Coronary artery (tissue), 2 donors: ENCODE data around the gene FSHB.

Experiments
- DNase-seq: peaks from one replicate; pipeline ENCODE4 v3.0.0-alpha.2; 2017; ENCODE audit warnings: low spot score
- H3K27ac ChIP-seq, 2 donors: fragments of 200-600 bp; sonication (generic); one replicate each; pipeline ENCODE4 v1.5.1; 2016 to 2019
- H3K4me3 ChIP-seq: fragments of 200-600 bp; sonication (generic); 2 replicates; pipeline ENCODE4 v1.5.1; 2016; ENCODE audit warnings: mild to moderate bottlenecking, moderate library complexity
- CTCF ChIP-seq: fragments of 200-600 bp; sonication (generic); IDR thresholded peaks from one replicate; pipeline ENCODE4 v1.5.1; 2019; ENCODE audit warnings: antibody characterized with exemption

Gene FSHB

DNA sequence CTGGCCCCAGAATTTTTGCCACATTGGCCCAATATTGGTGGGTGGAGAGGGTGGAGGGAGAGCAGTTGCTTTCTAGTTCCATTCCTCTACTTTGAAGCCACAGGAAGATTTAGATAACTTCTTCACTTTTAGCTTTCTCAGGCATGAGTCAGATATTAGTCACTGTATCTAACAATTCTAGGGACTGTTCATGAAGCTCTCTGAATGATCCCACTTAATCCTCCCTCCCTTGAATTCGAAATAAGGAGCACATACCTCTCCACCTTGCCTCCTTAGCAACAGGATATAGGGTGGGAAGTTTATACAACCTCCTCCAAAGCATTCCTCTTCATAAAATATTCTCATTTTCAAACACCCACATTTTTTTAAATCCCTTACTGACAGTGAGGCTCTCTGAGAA is 13.5 kb downstream of the FSHB start:
- DNase-seq = no peak
- TF ChIP-seq CTCF = no peak
- Histone ChIP-seq H3K27ac (no peak overlapping the region), H3K4me3 (no peak overlapping the region)

GRCh38 chr11:30245621-30246020 is 14.8 kb downstream of the FSHB start:
- no peak overlapping the region for H3K4me3 ChIP-seq
- DNase-seq = no peak
- no peak overlapping the region for H3K27ac ChIP-seq
- TF ChIP-seq CTCF = no peak

GRCh38 chr11:30254307-30255298 is 23.8 kb downstream of the FSHB start:
- H3K27ac ChIP-seq = no peak overlapping the region
- no peak for TF ChIP-seq CTCF
- DNase-seq = no peak
- no peak overlapping the region for H3K4me3 ChIP-seq

DNA sequence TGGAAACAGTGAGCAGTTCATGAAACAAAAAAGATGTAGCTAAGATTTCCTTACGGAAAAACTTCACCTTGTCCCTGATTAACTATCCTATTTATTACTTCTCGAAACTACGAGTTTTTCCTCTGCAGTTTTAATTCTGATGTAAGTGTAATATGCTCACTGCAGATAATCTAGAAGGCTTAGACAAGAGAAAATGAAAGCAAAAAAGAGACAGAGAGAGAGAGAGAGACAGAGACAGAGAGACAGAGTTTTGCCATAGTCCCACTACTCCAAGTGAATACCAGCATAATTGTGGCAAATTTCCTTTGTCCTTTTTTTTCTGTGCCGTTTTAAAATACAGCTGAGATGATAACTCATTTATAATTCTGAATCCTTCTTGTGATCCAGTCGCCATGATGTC is 24.8 kb downstream of the FSHB start:
- no peak for TF ChIP-seq CTCF
- H3K4me3 ChIP-seq = no peak overlapping the region
- H3K27ac ChIP-seq = no peak overlapping the region
- no peak for DNase-seq

- no peak for DNase-seq
- Histone ChIP-seq H3K27ac (no peak overlapping the region), H3K4me3 (no peak overlapping the region)
- TF ChIP-seq CTCF = no peak
These were observed 26.2 kb downstream of the FSHB start for GRCh38 chr11:30257058-30257457.

DNA sequence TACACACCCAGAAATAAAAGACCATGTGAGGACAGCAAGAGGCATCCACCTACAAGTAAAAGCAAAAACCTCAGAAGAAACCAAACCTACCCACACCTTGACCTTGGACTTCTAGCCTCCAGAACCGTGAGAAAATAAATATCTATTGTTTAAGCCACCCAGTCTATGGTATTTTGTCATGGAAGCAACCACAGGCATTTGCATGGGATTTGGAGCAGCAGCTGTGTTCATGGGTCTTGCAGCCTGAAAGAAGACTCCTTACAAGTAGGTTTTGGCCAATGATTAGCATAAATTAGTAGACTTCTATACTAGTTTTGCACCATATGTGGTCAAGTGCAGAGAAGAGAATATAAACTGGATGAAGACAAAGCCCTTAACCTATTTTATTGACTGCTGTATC is 27.9 kb downstream of the FSHB start:
- DNase-seq = no peak
- no peak for TF ChIP-seq CTCF

DNA sequence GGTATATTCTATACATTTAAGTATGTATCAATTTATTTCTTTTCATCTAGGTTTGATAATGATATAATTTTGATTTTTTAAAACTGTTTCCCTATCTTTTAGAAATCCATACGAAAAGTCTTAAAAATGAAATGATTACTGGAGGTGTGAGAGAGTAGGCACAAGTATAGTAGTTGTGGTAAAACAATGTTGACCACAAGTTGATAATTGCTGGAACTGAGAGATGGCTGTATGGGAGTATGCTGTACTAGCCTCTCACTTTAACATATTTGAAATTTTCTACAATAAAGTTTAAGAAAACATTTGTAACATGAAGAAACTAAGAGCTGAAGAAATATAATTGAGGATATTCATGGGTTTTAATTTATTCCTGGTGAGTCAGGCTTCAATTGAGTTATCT is 30.0 kb downstream of the FSHB start:
- Histone ChIP-seq H3K27ac (no peak overlapping the region), H3K4me3 (no peak overlapping the region)
- no peak for DNase-seq
- TF ChIP-seq CTCF = no peak

More for the DNA sequence above, 27.9 kb downstream of the FSHB start:
- Histone ChIP-seq H3K27ac (no peak overlapping the region), H3K4me3 (no peak overlapping the region)
